Measurements from ENCODE around the gene FTCD. TPM values are rescaled to one million over a fixed set of nuclear protein-coding genes. Genes with fewer than 3 reads are reported as not detected.

Gene FTCD
- under 1 TPM; 0.23 to 0.24 TPM for total RNA-seq

GRCh38 chr21:46155514-46156377 is at the start of gene FTCD:
Gene FTCD, minus strand, starts transcription at chr21:46155579. Its CDS starts 56 bp downstream, at chr21:46155523.

GRCh38 chr21:46183910-46184624 is 28.7 kb upstream of the FTCD start, which contains the start of gene SPATC1L:
Gene SPATC1L, minus strand, starts transcription at chr21:46184459. Its CDS starts 1,643 bp downstream, at chr21:46182816.

GRCh38 chr21:46097336-46098293 is 57.8 kb downstream of the FTCD start, which contains the start of gene COL6A2:
Gene COL6A2, plus strand, starts transcription at chr21:46098112.

Other genes with a start within 250 kb of the FTCD start
- under 1 TPM; 0.43 to 0.48 TPM for gene COL6A1, start 173.8 kb downstream of the FTCD start, total RNA-seq
- 10 to 100 TPM; 10.9 to 11.6 TPM for gene COL6A2, start 57.5 kb downstream of the FTCD start, total RNA-seq
- 1 to 10 TPM; 7.4 to 7.8 TPM for gene SPATC1L, start 28.9 kb upstream of the FTCD start, total RNA-seq
- gene LSS, start 73.2 kb upstream of the FTCD start, total RNA-seq: 10 to 100 TPM; 78.7 to 79.4 TPM
- 100 to 1,000 TPM; 117 to 118 TPM for gene MCM3AP, start 130.0 kb upstream of the FTCD start, total RNA-seq
- 10 to 100 TPM; 13.2 to 13.6 TPM for gene YBEY, start 130.8 kb upstream of the FTCD start, total RNA-seq
- gene C21orf58, start 168.3 kb upstream of the FTCD start, total RNA-seq: 10 to 100 TPM; 47.8 to 49.0 TPM
- 10 to 100 TPM; 77.1 to 81.5 TPM for gene PCNT, start 168.6 kb upstream of the FTCD start, total RNA-seq

Data from activated naive CD4-positive, alpha-beta T cell treated with anti-CD3 and anti-CD28 coated beads, Interleukin-2, amount 10 ng/mL, durations not matched to agents 5 hours and 36 hours (primary cell).